ENCODE measurements around the gene SIAH1. TPM values are rescaled to one million over a fixed set of nuclear protein-coding genes. Genes with fewer than 3 reads are reported as not detected.
"Not testable (repeated sequence)": the region's sequence is repeated elsewhere in the genome, so short reads cannot be mapped to it uniquely, and the experiment has no call there.

SIAH1 gene
- total RNA-seq, 1 experiment from 2014 or later, result 36.7 TPM

GRCh38 chr16:48323783-48324775 lies 61.1 kb downstream of the SIAH1 start:
- no peaks in the 10 kb centered on the region for H3K9me3 ChIP-seq (replicated peaks)
- H3K27ac ChIP-seq, result peak overlapping the region; percentile 56
- peaks cover 35% of the 10 kb centered on the region for H3K4me1 ChIP-seq (replicated peaks)
- H3K36me3 ChIP-seq, result peaks cover 9% of the 10 kb centered on the region
- H3K4me3 ChIP-seq, result no peak overlapping the region
- DNase-seq (ENCODE audit: low read depth in 1 of 2, low spot score in 2 of 2), result peak in 1 of 2 experiments; percentile 34
- H3K27me3 ChIP-seq (replicated peaks), result no peaks in the 10 kb centered on the region

- Histone ChIP-seq H3K9me3 (replicated peaks) (no peaks in the 10 kb centered on the region), H3K4me3 (no peak overlapping the region), H3K36me3 (peaks cover 9% of the 10 kb centered on the region), H3K27ac (peak overlapping the region; percentile 11; the same call in 1 of the 2 replicates), H3K27me3 (replicated peaks) (no peaks in the 10 kb centered on the region), H3K4me1 (replicated peaks) (peaks cover 59% of the 10 kb centered on the region)
- DNase-seq (ENCODE audit: low read depth in 1 of 2, low spot score in 2 of 2), result peak in 1 of 2 experiments; percentile 48
These were observed 63.7 kb downstream of the SIAH1 start for GRCh38 chr16:48321317-48322036.

- no peaks in the 10 kb centered on the region for H3K27me3 ChIP-seq (replicated peaks)
- H3K4me3 ChIP-seq, result no peak overlapping the region
- H3K27ac ChIP-seq, result no peak overlapping the region
- H3K9me3 ChIP-seq (replicated peaks), result no peaks in the 10 kb centered on the region
- peaks cover 52% of the 10 kb centered on the region for H3K4me1 ChIP-seq (replicated peaks)
- peak; percentile 53 to 63 for DNase-seq (ENCODE audit: low read depth in 1 of 2, low spot score in 2 of 2)
- H3K36me3 ChIP-seq, result peaks cover 8% of the 10 kb centered on the region
These were observed 66.6 kb downstream of the SIAH1 start for GRCh38 chr16:48318630-48319029.

- peaks cover 44% of the 10 kb centered on the region for H3K4me1 ChIP-seq (replicated peaks)
- H3K27me3 ChIP-seq (replicated peaks), result no peaks in the 10 kb centered on the region
- DNase-seq (ENCODE audit: low read depth in 1 of 2, low spot score in 2 of 2), result peak; percentile 62 to 71
- no peak overlapping the region for H3K27ac ChIP-seq
- peaks cover 7% of the 10 kb centered on the region for H3K36me3 ChIP-seq
- H3K4me3 ChIP-seq, result no peak overlapping the region
- no peaks in the 10 kb centered on the region for H3K9me3 ChIP-seq (replicated peaks)
These were observed 67.4 kb downstream of the SIAH1 start for GRCh38 chr16:48317614-48318315.

GRCh38 chr16:48317026-48317425 lies 68.2 kb downstream of the SIAH1 start:
- Histone ChIP-seq H3K27ac (no peak overlapping the region), H3K27me3 (replicated peaks) (no peaks in the 10 kb centered on the region), H3K4me1 (replicated peaks) (peaks cover 36% of the 10 kb centered on the region), H3K9me3 (replicated peaks) (no peaks in the 10 kb centered on the region), H3K36me3 (peaks cover 13% of the 10 kb centered on the region), H3K4me3 (no peak overlapping the region)
- DNase-seq (ENCODE audit: low read depth in 1 of 2, low spot score in 2 of 2), result no peak

- H3K27ac ChIP-seq; H3K27me3 ChIP-seq (replicated peaks): not testable (repeated sequence)
These were observed 71.3 kb downstream of the SIAH1 start for GRCh38 chr16:48313905-48314304.

GRCh38 chr16:48310908-48311641 lies 74.1 kb downstream of the SIAH1 start:
- Histone ChIP-seq H3K27me3 (replicated peaks) (no peaks in the 10 kb centered on the region), H3K4me1 (replicated peaks) (no peaks in the 10 kb centered on the region), H3K4me3 (no peak overlapping the region), H3K9me3 (replicated peaks) (peaks cover 10% of the 10 kb centered on the region), H3K36me3 (peaks cover 60% of the 10 kb centered on the region), H3K27ac (no peak overlapping the region)
- DNase-seq (ENCODE audit: low read depth in 1 of 2, low spot score in 2 of 2), result no peak

More at GRCh38 chr16:48313905-48314304, 71.3 kb downstream of the SIAH1 start:
- H3K9me3 ChIP-seq (replicated peaks), result peaks cover 10% of the 10 kb centered on the region
- DNase-seq (ENCODE audit: low read depth in 1 of 2, low spot score in 2 of 2); H3K4me3 ChIP-seq: not testable (repeated sequence)
- H3K4me1 ChIP-seq (replicated peaks), result peaks cover 22% of the 10 kb centered on the region
- peaks cover 39% of the 10 kb centered on the region for H3K36me3 ChIP-seq

Other genes with a start within 250 kb of the SIAH1 start
- gene ABCC12, start 229.4 kb downstream of the SIAH1 start, total RNA-seq (2014; rRNA removed; shearing (Covaris generic)), result 0.03 TPM in 1 of 2 replicates, not detected in the other
- 28.9 and 48.5 TPM in 2 replicates for gene LONP2, start 141.1 kb downstream of the SIAH1 start, total RNA-seq (2014; rRNA removed; shearing (Covaris generic))
- 0.66 TPM in 1 of 2 replicates, not detected in the other for gene ABCC11, start 137.9 kb downstream of the SIAH1 start, total RNA-seq (2014; rRNA removed; shearing (Covaris generic))
- 11.8 and 23.4 TPM in 2 replicates for gene N4BP1, start 224.8 kb upstream of the SIAH1 start, total RNA-seq (2014; rRNA removed; shearing (Covaris generic))